GM23338 (cell line): ENCODE measurements around the gene IGDCC3. TPM values are rescaled to one million over a fixed set of nuclear protein-coding genes. Genes with fewer than 3 reads are reported as not detected.

Experiments used
- ATAC-seq: fragments of 200-7000 bp; cut with Tn5 transposase; 3 replicates; pipeline ENCODE4 v1.9.1; 2020
- DNase-seq: peaks from one replicate; pipeline ENCODE4 v3.0.0-alpha.2; 2015; ENCODE audit warnings: low spot score
- H2AFZ ChIP-seq: fragments of 200-600 bp; sonication (generic); 2 replicates; pipeline ENCODE4 v1.8.0; 2016; ENCODE audit warnings: antibody characterized with exemption, mild to moderate bottlenecking, moderate library complexity
- H3F3A ChIP-seq: fragments of 200-600 bp; sonication (generic); replicated peaks from 2 replicates; pipeline ENCODE4 v1.8.0; 2017; ENCODE audit warnings: antibody characterized with exemption, mixed run types, low read depth
- H3K27ac ChIP-seq: fragments of 200-600 bp; sonication (generic); 2 replicates; pipeline ENCODE4 v1.6.1; 2016; ENCODE audit warnings: low read depth
- H3K27me3 ChIP-seq: fragments of 200-600 bp; sonication (generic); 2 replicates; pipeline ENCODE4 v1.8.0; 2016; ENCODE audit warnings: mild to moderate bottlenecking, mixed run types, moderate library complexity; ENCODE audit not compliant: insufficient read depth
- H3K36me3 ChIP-seq: fragments of 200-600 bp; sonication (generic); 2 replicates; pipeline ENCODE4 v1.8.0; 2016; ENCODE audit warnings: mild to moderate bottlenecking; ENCODE audit not compliant: insufficient read depth
- H3K4me1 ChIP-seq: fragments of 200-600 bp; sonication (generic); 2 replicates; pipeline ENCODE4 v1.8.0; 2016; ENCODE audit warnings: mild to moderate bottlenecking, moderate library complexity; ENCODE audit not compliant: insufficient read depth
- H3K4me2 ChIP-seq: fragments of 200-600 bp; sonication (generic); 2 replicates; pipeline ENCODE4 v1.7.1; 2017; ENCODE audit warnings: mixed run types
- H3K4me3 ChIP-seq: fragments of 200-600 bp; sonication (generic); 2 replicates; pipeline ENCODE4 v1.6.1; 2016; ENCODE audit warnings: mixed run types
- H3K79me2 ChIP-seq: fragments of 200-600 bp; sonication (generic); replicated peaks from 2 replicates; pipeline ENCODE4 v1.8.0; 2017; ENCODE audit warnings: mild to moderate bottlenecking; ENCODE audit not compliant: insufficient read depth
- H3K9me2 ChIP-seq: fragments of 200-600 bp; sonication (generic); 2 replicates; pipeline ENCODE4 v1.8.0; 2017; ENCODE audit not compliant: insufficient read depth
- H4K20me1 ChIP-seq: fragments of 200-600 bp; sonication (generic); replicated peaks from 2 replicates; pipeline ENCODE4 v1.8.0; 2017; ENCODE audit warnings: mild to moderate bottlenecking; ENCODE audit not compliant: insufficient read depth
- H3K27ac Mint-ChIP-seq: 2 replicates; pipeline ENCODE4 v1.8.0; 2020; ENCODE audit warnings: inconsistent platforms, mild to moderate bottlenecking, moderate library complexity, mixed read lengths
- H3K27me3 Mint-ChIP-seq: 3 replicates; pipeline ENCODE4 v1.8.0; 2022; ENCODE audit warnings: low read depth, mild to moderate bottlenecking, moderate library complexity, mixed read lengths, inconsistent platforms; ENCODE audit not compliant: insufficient read depth, poor library complexity
- H3K36me3 Mint-ChIP-seq: 3 replicates; pipeline ENCODE4 v1.8.0; 2021; ENCODE audit warnings: low read depth, mild to moderate bottlenecking, inconsistent platforms, moderate library complexity, mixed read lengths
- H3K4me1 Mint-ChIP-seq: 3 replicates; pipeline ENCODE4 v1.8.0; 2020; ENCODE audit warnings: mild to moderate bottlenecking, inconsistent platforms, mixed read lengths
- H3K4me3 Mint-ChIP-seq: 3 replicates; pipeline ENCODE4 v1.8.0; 2021; ENCODE audit warnings: moderate library complexity, mild to moderate bottlenecking, inconsistent platforms, mixed read lengths
- H3K9me3 Mint-ChIP-seq: 3 replicates; pipeline ENCODE4 v1.8.0; 2020; ENCODE audit warnings: moderate library complexity, mild to moderate bottlenecking, inconsistent platforms, mixed read lengths
- CREB1 ChIP-seq: fragments of 250-450 bp; sonication (Bioruptor Pico); IDR thresholded peaks from 2 replicates; pipeline ENCODE4 v1.5.0; 2020; ENCODE audit warnings: low read depth, mild to moderate bottlenecking, moderate library complexity
- CTCF ChIP-seq, 2 experiments: fragments of 200-600 bp in 1 of 2; sonication (generic) in 1 of 2; conservative IDR thresholded peaks; 2 replicates each; pipeline versions ENCODE4 v1.5.1 to v1.6.1; 2016 to 2017; ENCODE audit warnings: antibody characterized with exemption in 2 of 2, low read depth in 2 of 2, mild to moderate bottlenecking in 2 of 2, moderate library complexity in 1 of 2
- ETS1 ChIP-seq: IDR thresholded peaks from 2 replicates; pipeline ENCODE4 v1.6.1; 2016; ENCODE audit warnings: antibody characterized with exemption
- EZH2 ChIP-seq: fragments of 200-600 bp; sonication (generic); IDR thresholded peaks from one replicate; pipeline ENCODE4 v1.8.0; 2017; ENCODE audit warnings: antibody characterized with exemption, mild to moderate bottlenecking, low read depth; ENCODE audit not compliant: unreplicated experiment
- JUNB ChIP-seq: IDR thresholded peaks from one replicate; pipeline ENCODE4 v1.6.1; 2016; ENCODE audit warnings: antibody characterized with exemption; ENCODE audit not compliant: unreplicated experiment
- NANOG ChIP-seq: IDR thresholded peaks from 2 replicates; pipeline ENCODE4 v1.6.1; 2016; ENCODE audit warnings: antibody characterized with exemption, borderline replicate concordance
- POLR2AphosphoS5 ChIP-seq: IDR thresholded peaks from 2 replicates; pipeline ENCODE4 v1.6.1; 2016; ENCODE audit warnings: antibody characterized with exemption, low read depth
- STAT1 ChIP-seq: IDR thresholded peaks from one replicate; pipeline ENCODE4 v1.6.1; 2016; ENCODE audit warnings: antibody characterized with exemption; ENCODE audit not compliant: unreplicated experiment
- ZNF114 ChIP-seq: fragments of 250-450 bp; sonication (Bioruptor Pico); IDR thresholded peaks from 2 replicates; pipeline ENCODE4 v1.5.0; 2020; ENCODE audit warnings: mild to moderate bottlenecking, moderate library complexity
- ZNF331 ChIP-seq: fragments of 250-450 bp; sonication (Bioruptor Pico); IDR thresholded peaks from 2 replicates; pipeline ENCODE4 v1.5.0; 2020; ENCODE audit warnings: low read depth, mild to moderate bottlenecking, moderate library complexity
- ZNF462 ChIP-seq: fragments of 250-450 bp; sonication (Bioruptor Pico); IDR thresholded peaks from 2 replicates; pipeline ENCODE4 v1.5.0; 2020; ENCODE audit warnings: mild to moderate bottlenecking, moderate library complexity
- polyA plus RNA-seq: library from polyadenylated mRNA; unstranded; fragments of >200 nt; fragmentation: Nextera tagmentation; extraction: Ambion mirVana; gene quantifications from 2 replicates; pipeline ENCODE4 v1.2.1, GENCODE V29; 2016
- total RNA-seq: library from RNA; depleted of rRNA; stranded (reverse); fragments of >200 nt; shearing (Covaris generic); gene quantifications from 2 replicates; pipeline ENCODE4 v1.2.3, GENCODE V29; 2014
- TF ChIP-seq, protein P1 (sequence below): IDR thresholded peaks from one replicate; pipeline ENCODE4 v1.6.1; 2018; ENCODE audit warnings: antibody characterized with exemption; ENCODE audit not compliant: unreplicated experiment

IGDCC3 gene
- total and polyA plus RNA-seq, 2 experiments from 2014 or later: 15.3 to 30.7 TPM

- TF ChIP-seq CTCF (conservative IDR thresholded peaks at IDR 0.05; ENCODE audit: low read depth in 2 of 2): no peak
- TF ChIP-seq, protein P1, sequence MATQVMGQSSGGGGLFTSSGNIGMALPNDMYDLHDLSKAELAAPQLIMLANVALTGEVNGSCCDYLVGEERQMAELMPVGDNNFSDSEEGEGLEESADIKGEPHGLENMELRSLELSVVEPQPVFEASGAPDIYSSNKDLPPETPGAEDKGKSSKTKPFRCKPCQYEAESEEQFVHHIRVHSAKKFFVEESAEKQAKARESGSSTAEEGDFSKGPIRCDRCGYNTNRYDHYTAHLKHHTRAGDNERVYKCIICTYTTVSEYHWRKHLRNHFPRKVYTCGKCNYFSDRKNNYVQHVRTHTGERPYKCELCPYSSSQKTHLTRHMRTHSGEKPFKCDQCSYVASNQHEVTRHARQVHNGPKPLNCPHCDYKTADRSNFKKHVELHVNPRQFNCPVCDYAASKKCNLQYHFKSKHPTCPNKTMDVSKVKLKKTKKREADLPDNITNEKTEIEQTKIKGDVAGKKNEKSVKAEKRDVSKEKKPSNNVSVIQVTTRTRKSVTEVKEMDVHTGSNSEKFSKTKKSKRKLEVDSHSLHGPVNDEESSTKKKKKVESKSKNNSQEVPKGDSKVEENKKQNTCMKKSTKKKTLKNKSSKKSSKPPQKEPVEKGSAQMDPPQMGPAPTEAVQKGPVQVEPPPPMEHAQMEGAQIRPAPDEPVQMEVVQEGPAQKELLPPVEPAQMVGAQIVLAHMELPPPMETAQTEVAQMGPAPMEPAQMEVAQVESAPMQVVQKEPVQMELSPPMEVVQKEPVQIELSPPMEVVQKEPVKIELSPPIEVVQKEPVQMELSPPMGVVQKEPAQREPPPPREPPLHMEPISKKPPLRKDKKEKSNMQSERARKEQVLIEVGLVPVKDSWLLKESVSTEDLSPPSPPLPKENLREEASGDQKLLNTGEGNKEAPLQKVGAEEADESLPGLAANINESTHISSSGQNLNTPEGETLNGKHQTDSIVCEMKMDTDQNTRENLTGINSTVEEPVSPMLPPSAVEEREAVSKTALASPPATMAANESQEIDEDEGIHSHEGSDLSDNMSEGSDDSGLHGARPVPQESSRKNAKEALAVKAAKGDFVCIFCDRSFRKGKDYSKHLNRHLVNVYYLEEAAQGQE: no peak
- no peak for TF ChIP-seq STAT1
- no peak for TF ChIP-seq ETS1
- no peak for TF ChIP-seq ZNF331 (CRISPR knock-in tag)
- TF ChIP-seq ZNF114: no peak
- TF ChIP-seq EZH2: no peak
- no peak for TF ChIP-seq POLR2AphosphoS5
- TF ChIP-seq NANOG: no peak
- TF ChIP-seq ZNF462 (CRISPR knock-in tag): no peak
- TF ChIP-seq JUNB: no peak
- TF ChIP-seq CREB1 (CRISPR knock-in tag): no peak
Observed at GRCh38 chr15:65399997-65400396, 22.2 kb upstream of the IGDCC3 start.

More at GRCh38 chr15:65399997-65400396, 22.2 kb upstream of the IGDCC3 start:
- Histone ChIP-seq H3K4me3 (no peak overlapping the region), H3K4me1 (peaks cover 23% of the 10 kb centered on the region), H3F3A (peaks cover 10% of the 10 kb centered on the region; the same call in 1 of the 2 replicates), H3K79me2 (no peaks in the 10 kb centered on the region), H2AFZ (no peak overlapping the region), H3K4me2 (no peak overlapping the region), H3K27ac (no peak overlapping the region), H3K9me2 (no peaks in the 10 kb centered on the region), H3K36me3 (peaks cover 6% of the 10 kb centered on the region; the same call in 1 of the 2 replicates), H3K27me3 (peaks cover 46% of the 10 kb centered on the region), H4K20me1 (peaks cover 6% of the 10 kb centered on the region; the same call in 1 of the 2 replicates)
- H3K27ac Mint-ChIP-seq: no peak overlapping the region
- ATAC-seq (no peak), DNase-seq (no peak)
- peaks cover 41% of the 10 kb centered on the region for H3K4me1 Mint-ChIP-seq
- peaks cover 4% of the 10 kb centered on the region; the same call in 1 of the 3 replicates for H3K36me3 Mint-ChIP-seq
- no peaks in the 10 kb centered on the region for H3K9me3 Mint-ChIP-seq
- H3K4me3 Mint-ChIP-seq: no peak overlapping the region
- H3K27me3 Mint-ChIP-seq: peaks cover 33% of the 10 kb centered on the region
